Type B pancreatic cell (in vitro differentiated cells): ENCODE results near the gene TPGS2. TPM values are rescaled to one million over a fixed set of nuclear protein-coding genes. Genes with fewer than 3 reads are reported as not detected.

Experiments
- DNase-seq: peaks from one replicate; pipeline ENCODE4 v3.0.0; 2021; ENCODE audit warnings: mixed read lengths; ENCODE audit not compliant: unreplicated experiment; ENCODE audit errors: extremely low spot score
- H3K27ac Mint-ChIP-seq: 2 replicates; pipeline ENCODE4 v1.8.0; 2021; ENCODE audit warnings: mild to moderate bottlenecking, mixed read lengths
- H3K27me3 Mint-ChIP-seq: 2 replicates; pipeline ENCODE4 v1.8.0; 2021; ENCODE audit warnings: mixed read lengths
- H3K36me3 Mint-ChIP-seq: 2 replicates; pipeline ENCODE4 v1.8.0; 2021; ENCODE audit warnings: mixed read lengths
- H3K4me1 Mint-ChIP-seq: one replicate; pipeline ENCODE4 v1.8.0; 2021; ENCODE audit warnings: mixed read lengths; ENCODE audit not compliant: unreplicated experiment
- H3K4me3 Mint-ChIP-seq: 2 replicates; pipeline ENCODE4 v1.8.0; 2021; ENCODE audit warnings: mild to moderate bottlenecking, mixed read lengths
- H3K9me3 Mint-ChIP-seq: 2 replicates; pipeline ENCODE4 v1.8.0; 2021; ENCODE audit warnings: mixed read lengths
- CTCF ChIP-seq: fragments of 200-600 bp; sonication (generic); conservative IDR thresholded peaks from 2 replicates; pipeline ENCODE4 v1.5.0; 2021; ENCODE audit warnings: antibody characterized with exemption, mild to moderate bottlenecking
- total RNA-seq: library from RNA; stranded (reverse); gene quantifications from 2 replicates; pipeline ENCODE4 v1.2.1, GENCODE V29; 2021; ENCODE audit warnings: low replicate concordance

TPGS2 gene
- total RNA-seq, 1 donor from 2014 or later = 121 TPM

DNA sequence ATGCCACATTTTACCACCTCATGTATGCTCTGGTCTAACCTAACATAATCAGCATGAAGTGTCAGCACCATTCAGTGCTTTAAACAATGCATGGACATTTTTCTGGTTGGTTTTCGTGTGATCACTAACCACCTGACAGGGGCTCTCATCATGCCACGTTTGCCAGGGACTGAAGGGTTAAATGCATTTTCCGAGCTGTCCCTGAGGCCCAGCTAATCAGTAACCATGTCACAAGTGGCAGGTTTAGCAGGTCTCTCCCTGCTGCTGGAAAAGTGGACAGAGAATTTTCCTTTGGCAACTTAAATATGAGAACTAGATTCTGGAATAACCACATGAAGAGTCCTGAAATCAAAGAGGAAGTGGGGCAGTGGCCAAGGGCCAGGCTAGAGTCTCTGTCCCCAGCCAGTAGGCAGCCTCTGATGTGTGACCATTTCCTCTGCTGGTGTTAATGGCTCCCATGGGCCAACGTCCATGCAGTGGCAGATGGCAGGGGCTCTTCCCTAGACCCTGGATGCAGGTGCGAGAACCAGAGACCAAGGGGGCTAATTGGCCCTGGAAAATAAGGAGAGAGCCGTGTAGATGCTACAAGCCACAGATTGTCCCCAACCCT lies 69.5 kb downstream of the TPGS2 start:
- H3K4me3 Mint-ChIP-seq = no peak overlapping the region
- H3K4me1 Mint-ChIP-seq = no peaks in the 10 kb centered on the region
- TF ChIP-seq CTCF = no peak
- H3K27ac Mint-ChIP-seq = no peak overlapping the region
- DNase-seq = no peak
- no peaks in the 10 kb centered on the region for H3K36me3 Mint-ChIP-seq
- no peaks in the 10 kb centered on the region for H3K27me3 Mint-ChIP-seq
- H3K9me3 Mint-ChIP-seq = peaks cover 5% of the 10 kb centered on the region

- Mint-ChIP-seq H3K27ac (no peak overlapping the region), H3K36me3 (no peaks in the 10 kb centered on the region), H3K9me3 (peaks cover 5% of the 10 kb centered on the region), H3K4me3 (no peak overlapping the region), H3K27me3 (no peaks in the 10 kb centered on the region), H3K4me1 (no peaks in the 10 kb centered on the region)
- no peak for TF ChIP-seq CTCF
- no peak for DNase-seq
Measured at GRCh38 chr18:36758623-36759022, 70.2 kb downstream of the TPGS2 start.

GRCh38 chr18:36757991-36758390 lies 70.8 kb downstream of the TPGS2 start:
- no peaks in the 10 kb centered on the region for H3K4me1 Mint-ChIP-seq
- no peak overlapping the region for H3K4me3 Mint-ChIP-seq
- no peaks in the 10 kb centered on the region for H3K27me3 Mint-ChIP-seq
- no peak overlapping the region for H3K27ac Mint-ChIP-seq
- TF ChIP-seq CTCF = no peak
- DNase-seq = no peak
- no peaks in the 10 kb centered on the region for H3K36me3 Mint-ChIP-seq
- peaks cover 5% of the 10 kb centered on the region for H3K9me3 Mint-ChIP-seq

DNA sequence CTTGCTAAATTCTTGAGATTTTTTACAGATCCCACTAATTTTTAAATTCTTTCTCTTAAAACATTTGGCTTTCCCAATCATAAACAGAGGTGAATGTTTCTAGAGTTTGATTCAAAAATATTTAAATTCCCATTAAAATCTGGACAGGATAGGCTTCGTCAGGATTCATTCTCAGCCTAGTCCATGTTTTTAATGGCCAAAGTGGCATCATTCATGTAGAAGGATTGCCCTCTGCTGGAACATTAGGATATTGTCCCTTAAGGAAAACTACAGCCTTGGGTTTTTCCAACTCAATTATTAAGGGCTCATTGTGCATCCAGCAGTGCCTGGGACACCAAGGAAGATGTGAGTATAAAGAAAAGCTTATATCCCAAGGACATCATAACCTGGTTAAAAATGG lies 71.7 kb downstream of the TPGS2 start:
- Mint-ChIP-seq H3K27me3 (no peaks in the 10 kb centered on the region), H3K4me3 (no peak overlapping the region), H3K27ac (no peak overlapping the region), H3K36me3 (no peaks in the 10 kb centered on the region), H3K9me3 (peaks cover 5% of the 10 kb centered on the region), H3K4me1 (no peaks in the 10 kb centered on the region)
- TF ChIP-seq CTCF = peak; percentile 82
- DNase-seq = no peak

- Mint-ChIP-seq H3K27ac (no peak overlapping the region), H3K4me1 (no peaks in the 10 kb centered on the region), H3K9me3 (no peaks in the 10 kb centered on the region), H3K36me3 (no peaks in the 10 kb centered on the region), H3K4me3 (no peak overlapping the region), H3K27me3 (no peaks in the 10 kb centered on the region)
- no peak for DNase-seq
- no peak for TF ChIP-seq CTCF
Measured at GRCh38 chr18:36756242-36756641, 72.6 kb downstream of the TPGS2 start.
